Stomach (tissue), 4 donors: ENCODE results near the gene ECM1.

ENCODE experiments used
- POLR2A ChIP-seq, 4 donors: fragments of 450-650 bp; IDR thresholded peaks; one replicate each; pipeline ENCODE4 v1.6.1; 2016; ENCODE audit warnings: antibody characterized with exemption in 4 of 4, control low read depth in 2 of 4, mild to moderate bottlenecking in 1 of 4, moderate library complexity in 1 of 4
- TF ChIP-seq, protein P1 (sequence below), 7 experiments: fragments of 450-650 bp in 4 of 7; fragments of 200-600 bp in 3 of 7; sonication (generic) in 3 of 7; IDR thresholded peaks; one replicate each; pipeline ENCODE4 v1.5.1; 2016 to 2019; ENCODE audit warnings: antibody characterized with exemption in 7 of 7, control low read depth in 2 of 7, mild to moderate bottlenecking in 1 of 7

GRCh38 chr1:150551051-150551783 lies 43.3 kb downstream of the ECM1 start:
- TF ChIP-seq, protein P1, sequence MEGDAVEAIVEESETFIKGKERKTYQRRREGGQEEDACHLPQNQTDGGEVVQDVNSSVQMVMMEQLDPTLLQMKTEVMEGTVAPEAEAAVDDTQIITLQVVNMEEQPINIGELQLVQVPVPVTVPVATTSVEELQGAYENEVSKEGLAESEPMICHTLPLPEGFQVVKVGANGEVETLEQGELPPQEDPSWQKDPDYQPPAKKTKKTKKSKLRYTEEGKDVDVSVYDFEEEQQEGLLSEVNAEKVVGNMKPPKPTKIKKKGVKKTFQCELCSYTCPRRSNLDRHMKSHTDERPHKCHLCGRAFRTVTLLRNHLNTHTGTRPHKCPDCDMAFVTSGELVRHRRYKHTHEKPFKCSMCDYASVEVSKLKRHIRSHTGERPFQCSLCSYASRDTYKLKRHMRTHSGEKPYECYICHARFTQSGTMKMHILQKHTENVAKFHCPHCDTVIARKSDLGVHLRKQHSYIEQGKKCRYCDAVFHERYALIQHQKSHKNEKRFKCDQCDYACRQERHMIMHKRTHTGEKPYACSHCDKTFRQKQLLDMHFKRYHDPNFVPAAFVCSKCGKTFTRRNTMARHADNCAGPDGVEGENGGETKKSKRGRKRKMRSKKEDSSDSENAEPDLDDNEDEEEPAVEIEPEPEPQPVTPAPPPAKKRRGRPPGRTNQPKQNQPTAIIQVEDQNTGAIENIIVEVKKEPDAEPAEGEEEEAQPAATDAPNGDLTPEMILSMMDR (IDR thresholded peaks at IDR 0.05), result no peak
- no peak for TF ChIP-seq POLR2A (IDR thresholded peaks at IDR 0.05)
